NT2/D1 (cell line): Measurements from ENCODE around the gene CCDC7.

ENCODE experiments used
- SUZ12 ChIP-seq: IDR thresholded peaks from 2 replicates; pipeline ENCODE4 v1.6.1; 2011; ENCODE audit not compliant: insufficient read length, insufficient read depth; ENCODE audit errors: extremely low read depth
- YY1 ChIP-seq: IDR thresholded peaks from 2 replicates; pipeline ENCODE4 v1.6.1; 2011; ENCODE audit not compliant: insufficient read length, insufficient read depth
- ZNF274 ChIP-seq: IDR thresholded peaks from 2 replicates; pipeline ENCODE4 v1.6.1; 2011; ENCODE audit warnings: mild to moderate bottlenecking, low read depth, low read length

GRCh38 chr10:32923134-32923533, 477.2 kb downstream of the CCDC7 start:
- TF ChIP-seq YY1 (no peak), SUZ12 (no peak), ZNF274 (no peak)
